Panc1 (cell line): ENCODE results near the gene FNIP1. TPM values are rescaled to one million over a fixed set of nuclear protein-coding genes. Genes with fewer than 3 reads are reported as not detected.

ENCODE experiments used
- ATAC-seq: fragments of 200-7000 bp; cut with Tn5 transposase; 2 replicates; pipeline ENCODE4 v1.9.1; 2020; ENCODE audit warnings: mild to moderate bottlenecking, moderate library complexity
- BruUV-seq: library from RNA; stranded (reverse); fragments of 400-500 nt; replicated peaks from 2 replicates; lab custom pipeline; 2021; lab: Mats Ljungman, UMichigan
- CTCF ChIA-PET: fragments of 300-600 bp; sonication (Branson Sonifier 250); formaldehyde crosslinking; loops from one replicate; lab custom pipeline; 2022; ENCODE audit warnings: antibody characterized with exemption; lab: Charles Lee
- POLR2A ChIA-PET: fragments of 300-600 bp; sonication (Branson Sonifier 250); formaldehyde crosslinking; loops from one replicate; lab custom pipeline; 2022; ENCODE audit warnings: antibody characterized with exemption; lab: Charles Lee
- DNase-seq: peaks from one replicate; pipeline ENCODE4 v3.0.0-alpha.2; 2010; ENCODE audit warnings: low read depth, low spot score
- H3K27ac ChIP-seq: 2 replicates; pipeline ENCODE4 v1.5.1; 2011; ENCODE audit warnings: mild to moderate bottlenecking, low read length, inconsistent platforms
- H3K27me3 ChIP-seq: fragments of 200-500 bp; sonication (Bioruptor generic); 2 replicates; pipeline ENCODE4 v1.6.0; 2014; ENCODE audit warnings: low read length, inconsistent platforms; ENCODE audit not compliant: control insufficient read depth, insufficient read depth
- H3K36me3 ChIP-seq: fragments of 200-500 bp; sonication (Bioruptor generic); 2 replicates; pipeline ENCODE4 v1.5.1; 2014; ENCODE audit warnings: inconsistent platforms, mild to moderate bottlenecking, low read length, moderate library complexity; ENCODE audit not compliant: control insufficient read depth, insufficient read depth
- H3K4me1 ChIP-seq: 2 replicates; pipeline ENCODE4 v1.5.1; 2011; ENCODE audit warnings: inconsistent platforms, mild to moderate bottlenecking, low read length, moderate library complexity; ENCODE audit not compliant: control insufficient read depth, insufficient read depth
- H3K4me3 ChIP-seq, 2 experiments: 2 replicates each; pipeline ENCODE4 v1.5.1; 2011 to 2012; ENCODE audit warnings: low read depth in 2 of 2, low read length in 2 of 2, mild to moderate bottlenecking in 2 of 2, inconsistent platforms in 1 of 2, moderate library complexity in 1 of 2
- H3K9me3 ChIP-seq: fragments of 200-500 bp; sonication (Bioruptor generic); 2 replicates; pipeline ENCODE4 v1.5.1; 2014; ENCODE audit warnings: low read depth, mild to moderate bottlenecking, inconsistent platforms, low read length, moderate library complexity; ENCODE audit not compliant: control insufficient read depth, insufficient read depth
- POLR2AphosphoS5 ChIP-seq: IDR thresholded peaks from 2 replicates; pipeline ENCODE4 v1.6.1; 2012; ENCODE audit warnings: mild to moderate bottlenecking, low read depth, low read length, moderate library complexity
- SIN3A ChIP-seq: IDR thresholded peaks from 2 replicates; pipeline ENCODE4 v1.6.1; 2012; ENCODE audit warnings: low read depth, mild to moderate bottlenecking, low read length, moderate library complexity, borderline replicate concordance; ENCODE audit not compliant: insufficient read depth
- TCF7L2 ChIP-seq: IDR thresholded peaks from 2 replicates; pipeline ENCODE4 v1.6.1; 2011; ENCODE audit warnings: mild to moderate bottlenecking, low read depth, low read length, inconsistent platforms
- in situ Hi-C: cut with HindIII; loops from 2 replicates; pipeline ENCODE4 v1.10.0; 2016; ENCODE audit warnings: low sequenced_read_pairs, low pct_unique_long_range_greater_than_20kb
- intact Hi-C: fragments of 100-400 bp; cut with micrococcal nuclease; formaldehyde crosslinking; loops from one replicate; pipeline ENCODE4 v1.10.0; 2022; ENCODE audit not compliant: unreplicated experiment
- total RNA-seq: library from RNA; stranded (reverse); gene quantifications from one replicate; pipeline ENCODE4 v1.2.1, GENCODE V29; 2021; ENCODE audit not compliant: unreplicated experiment
- TF ChIP-seq, protein P1 (sequence below), 2 experiments: IDR thresholded peaks; 2 replicates each; pipeline ENCODE4 v1.6.1; 2011 to 2012; ENCODE audit warnings: low read depth in 2 of 2, control low read depth in 1 of 2, low read length in 1 of 2, mild to moderate bottlenecking in 1 of 2, moderate library complexity in 1 of 2; ENCODE audit not compliant: insufficient read depth in 1 of 2
- TF ChIP-seq, protein P2 (sequence below): fragments of 450-650 bp; IDR thresholded peaks from 2 replicates; pipeline ENCODE4 v1.5.1; 2017; ENCODE audit warnings: mild to moderate bottlenecking

Gene FNIP1
- total RNA-seq, 1 experiment from 2014 or later: 48.3 TPM

DNA sequence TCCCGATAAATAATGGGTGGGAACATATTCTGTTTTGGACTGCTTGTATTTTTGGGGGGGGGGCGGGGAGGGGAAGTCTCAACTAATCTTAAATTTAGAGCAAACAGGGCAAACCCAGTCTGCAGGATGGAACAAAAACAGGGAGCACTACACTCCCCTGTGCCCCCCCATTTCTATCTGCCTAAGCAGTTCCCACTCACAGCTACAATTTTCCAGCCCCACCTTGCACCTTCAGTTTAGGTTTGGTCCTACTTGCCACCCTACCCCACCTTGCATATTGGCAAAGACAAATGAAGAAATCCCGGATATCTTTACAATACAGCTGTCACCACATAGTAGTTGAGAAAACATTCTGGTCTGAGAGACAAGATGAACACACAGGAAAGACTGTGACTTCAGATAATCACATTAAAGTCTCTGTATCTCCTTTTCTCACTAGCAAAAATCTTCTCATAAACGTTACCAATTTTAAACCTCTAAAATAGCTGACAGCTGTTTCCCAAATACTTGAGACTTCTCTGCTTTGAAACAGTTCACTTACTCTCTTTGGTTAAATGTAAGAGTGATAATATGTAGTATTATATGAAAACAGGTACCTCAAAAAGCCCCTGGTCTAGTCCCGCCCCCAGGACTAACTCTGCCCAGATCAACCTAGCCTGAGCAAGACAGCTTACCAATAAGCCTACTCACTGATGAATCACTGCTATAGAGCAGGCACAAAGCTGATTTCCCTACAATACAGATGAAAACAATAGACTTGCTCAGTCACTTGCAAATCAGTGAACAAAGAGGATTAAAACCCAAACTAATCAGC lies 156.6 kb downstream of the FNIP1 start:
- H3K27ac ChIP-seq: no peak overlapping the region
- CTCF ChIA-PET: interaction anchor here (0.9 kb wide), 1 partner anchor 51 kb away, joined by 3 read pairs; no protein-coding TSS in a partner anchor
- no peaks in the 10 kb centered on the region for H3K27me3 ChIP-seq
- no peak overlapping the region for H3K4me3 ChIP-seq
- no TSS peak for BruUV-seq
- 0 out of 2 replicates have a peak, but pooled peaks cover 10% of the 10 kb centered on the region for H3K36me3 ChIP-seq
- intact Hi-C loops (no loop called here), in situ Hi-C loops (no loop called here)
- ATAC-seq: no peak
- POLR2A ChIA-PET: interaction anchor here (0.7 kb wide), 1 partner anchor 51 kb away, joined by 5 read pairs; no protein-coding TSS in a partner anchor
- H3K4me1 ChIP-seq: peaks cover 11% of the 10 kb centered on the region
- H3K9me3 ChIP-seq: no peaks in the 10 kb centered on the region
- no peak for TF ChIP-seq SIN3A
- TF ChIP-seq, protein P1, sequence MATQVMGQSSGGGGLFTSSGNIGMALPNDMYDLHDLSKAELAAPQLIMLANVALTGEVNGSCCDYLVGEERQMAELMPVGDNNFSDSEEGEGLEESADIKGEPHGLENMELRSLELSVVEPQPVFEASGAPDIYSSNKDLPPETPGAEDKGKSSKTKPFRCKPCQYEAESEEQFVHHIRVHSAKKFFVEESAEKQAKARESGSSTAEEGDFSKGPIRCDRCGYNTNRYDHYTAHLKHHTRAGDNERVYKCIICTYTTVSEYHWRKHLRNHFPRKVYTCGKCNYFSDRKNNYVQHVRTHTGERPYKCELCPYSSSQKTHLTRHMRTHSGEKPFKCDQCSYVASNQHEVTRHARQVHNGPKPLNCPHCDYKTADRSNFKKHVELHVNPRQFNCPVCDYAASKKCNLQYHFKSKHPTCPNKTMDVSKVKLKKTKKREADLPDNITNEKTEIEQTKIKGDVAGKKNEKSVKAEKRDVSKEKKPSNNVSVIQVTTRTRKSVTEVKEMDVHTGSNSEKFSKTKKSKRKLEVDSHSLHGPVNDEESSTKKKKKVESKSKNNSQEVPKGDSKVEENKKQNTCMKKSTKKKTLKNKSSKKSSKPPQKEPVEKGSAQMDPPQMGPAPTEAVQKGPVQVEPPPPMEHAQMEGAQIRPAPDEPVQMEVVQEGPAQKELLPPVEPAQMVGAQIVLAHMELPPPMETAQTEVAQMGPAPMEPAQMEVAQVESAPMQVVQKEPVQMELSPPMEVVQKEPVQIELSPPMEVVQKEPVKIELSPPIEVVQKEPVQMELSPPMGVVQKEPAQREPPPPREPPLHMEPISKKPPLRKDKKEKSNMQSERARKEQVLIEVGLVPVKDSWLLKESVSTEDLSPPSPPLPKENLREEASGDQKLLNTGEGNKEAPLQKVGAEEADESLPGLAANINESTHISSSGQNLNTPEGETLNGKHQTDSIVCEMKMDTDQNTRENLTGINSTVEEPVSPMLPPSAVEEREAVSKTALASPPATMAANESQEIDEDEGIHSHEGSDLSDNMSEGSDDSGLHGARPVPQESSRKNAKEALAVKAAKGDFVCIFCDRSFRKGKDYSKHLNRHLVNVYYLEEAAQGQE (IDR thresholded peaks at IDR 0.05; ENCODE audit: insufficient read depth in 1 of 2, low read depth in 2 of 2, low read length in 1 of 2): no peak
- no peak for TF ChIP-seq POLR2AphosphoS5
- no peak for TF ChIP-seq TCF7L2
- TF ChIP-seq, protein P2, sequence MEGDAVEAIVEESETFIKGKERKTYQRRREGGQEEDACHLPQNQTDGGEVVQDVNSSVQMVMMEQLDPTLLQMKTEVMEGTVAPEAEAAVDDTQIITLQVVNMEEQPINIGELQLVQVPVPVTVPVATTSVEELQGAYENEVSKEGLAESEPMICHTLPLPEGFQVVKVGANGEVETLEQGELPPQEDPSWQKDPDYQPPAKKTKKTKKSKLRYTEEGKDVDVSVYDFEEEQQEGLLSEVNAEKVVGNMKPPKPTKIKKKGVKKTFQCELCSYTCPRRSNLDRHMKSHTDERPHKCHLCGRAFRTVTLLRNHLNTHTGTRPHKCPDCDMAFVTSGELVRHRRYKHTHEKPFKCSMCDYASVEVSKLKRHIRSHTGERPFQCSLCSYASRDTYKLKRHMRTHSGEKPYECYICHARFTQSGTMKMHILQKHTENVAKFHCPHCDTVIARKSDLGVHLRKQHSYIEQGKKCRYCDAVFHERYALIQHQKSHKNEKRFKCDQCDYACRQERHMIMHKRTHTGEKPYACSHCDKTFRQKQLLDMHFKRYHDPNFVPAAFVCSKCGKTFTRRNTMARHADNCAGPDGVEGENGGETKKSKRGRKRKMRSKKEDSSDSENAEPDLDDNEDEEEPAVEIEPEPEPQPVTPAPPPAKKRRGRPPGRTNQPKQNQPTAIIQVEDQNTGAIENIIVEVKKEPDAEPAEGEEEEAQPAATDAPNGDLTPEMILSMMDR: no peak
- DNase-seq: no peak

DNA sequence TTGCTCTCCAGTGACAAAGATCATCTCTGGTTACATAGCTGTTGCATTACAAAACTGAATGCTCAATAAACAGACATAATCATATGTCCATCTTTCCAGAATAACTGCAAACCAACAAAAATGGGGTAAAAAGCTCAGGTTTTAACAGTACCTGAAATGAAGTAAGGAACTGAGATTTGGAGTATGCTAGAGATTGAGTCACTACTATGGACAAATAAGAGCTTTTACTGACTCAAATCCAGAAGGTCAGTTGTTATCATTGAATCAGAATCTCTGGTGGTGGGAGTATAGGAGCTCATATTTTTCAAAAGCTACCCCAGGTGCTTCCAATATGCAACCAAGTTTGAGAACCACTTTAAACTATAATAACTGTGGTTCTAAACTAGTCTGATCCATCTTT lies 157.7 kb downstream of the FNIP1 start:
- in situ Hi-C loops (no loop called here), intact Hi-C loops (no loop called here)
- TF ChIP-seq TCF7L2: no peak
- TF ChIP-seq, protein P1 (IDR thresholded peaks at IDR 0.05; ENCODE audit: insufficient read depth in 1 of 2, low read depth in 2 of 2, low read length in 1 of 2): no peak
- TF ChIP-seq, protein P2: no peak
- TF ChIP-seq SIN3A: no peak
- no peak for TF ChIP-seq POLR2AphosphoS5
- ATAC-seq: no peak
- no TSS peak for BruUV-seq
- peaks cover 11% of the 10 kb centered on the region for H3K4me1 ChIP-seq
- peaks cover 12% of the 10 kb centered on the region; the same call in 1 of the 2 replicates for H3K36me3 ChIP-seq
- ChIA-PET CTCF (no interaction called here), POLR2A (interaction anchor here (1.2 kb wide), 1 partner anchor 343 kb away, joined by 8 read pairs; no protein-coding TSS in a partner anchor)
- no peaks in the 10 kb centered on the region for H3K9me3 ChIP-seq
- H3K27me3 ChIP-seq: no peaks in the 10 kb centered on the region
- DNase-seq: no peak
- H3K4me3 ChIP-seq: no peak overlapping the region
- H3K27ac ChIP-seq: no peak overlapping the region
